ENCODE results near the gene GMPS. TPM values are rescaled to one million over a fixed set of nuclear protein-coding genes. Genes with fewer than 3 reads are reported as not detected.
A peak's percentile ranks its signal among the peaks of the same experiment; 100 is the strongest.

Gene GMPS
- total and polyA plus RNA-seq, 9 of the 15 experiments (the other 6 are each of a cell fraction or from before 2014, with no cell fraction given) = 73.7 to 282 (median 156) TPM

- TF ChIP-seq ZNF395 (CRISPR knock-in tag; IDR thresholded peaks at IDR 0.05) (peak; percentile 88), ARID1B (IDR thresholded peaks at IDR 0.05) (peak; percentile 59), GABPB1 (CRISPR knock-in tag; IDR thresholded peaks at IDR 0.05) (peak; percentile 100), PKNOX1 (IDR thresholded peaks at IDR 0.05) (peak; percentile 86), ASH1L (IDR thresholded peaks at IDR 0.05; ENCODE audit: borderline replicate concordance, low read depth, partially characterized antibody) (no peak), FOXP4 (CRISPR knock-in tag; IDR thresholded peaks at IDR 0.05; ENCODE audit: borderline replicate concordance) (0 out of 2 replicates have a peak, but pooled peaks have one; percentile 35), HCFC1 (IDR thresholded peaks at IDR 0.05; ENCODE audit: low read depth, low read length) (peak; percentile 86), POLR2G (IDR thresholded peaks at IDR 0.05; ENCODE audit: low read depth, low read length) (peak; percentile 96), ZBTB12 (CRISPR knock-in tag; IDR thresholded peaks at IDR 0.05) (peak; percentile 2; the same call in 1 of the 2 replicates), HDAC1 (IDR thresholded peaks at IDR 0.05) (peak in 1 of 2 experiments; percentile 50; a peak in 1 of 4 replicates), E2F5 (CRISPR knock-in tag; IDR thresholded peaks at IDR 0.05) (no peak), SRSF9 (IDR thresholded peaks at IDR 0.05; ENCODE audit: borderline replicate concordance, low read depth, low read length) (no peak), ELK3 (CRISPR knock-in tag; IDR thresholded peaks at IDR 0.05) (no peak), ZBTB43 (CRISPR knock-in tag; IDR thresholded peaks at IDR 0.05) (no peak), ZNF263 (CRISPR knock-in tag; IDR thresholded peaks at IDR 0.05; ENCODE audit: borderline replicate concordance) (peak; percentile 69; the same call in 1 of the 2 replicates), SMAD2 (IDR thresholded peaks at IDR 0.05; ENCODE audit: low read depth, low read length) (no peak), ZNF668 (CRISPR knock-in tag; IDR thresholded peaks at IDR 0.05) (no peak)
These were observed 16.1 kb upstream of the GMPS start, which contains the start of gene SLC33A1 (continued) for GRCh38 chr3:155854141-155854940.

Data from K562 (cell line).